Glutamatergic neuron (in vitro differentiated cells): ENCODE results near the gene DARS1. TPM values are rescaled to one million over a fixed set of nuclear protein-coding genes. Genes with fewer than 3 reads are reported as not detected.

Experiments
- DNase-seq: peaks from one replicate; pipeline ENCODE4 v3.0.0; 2022
- H3K27ac Mint-ChIP-seq: one replicate; pipeline ENCODE4 v1.8.0; 2020; ENCODE audit warnings: mild to moderate bottlenecking, mixed read lengths, inconsistent platforms; ENCODE audit not compliant: unreplicated experiment
- H3K27me3 Mint-ChIP-seq: one replicate; pipeline ENCODE4 v1.8.0; 2020; ENCODE audit warnings: mild to moderate bottlenecking, moderate library complexity, mixed read lengths, inconsistent platforms; ENCODE audit not compliant: unreplicated experiment
- H3K36me3 Mint-ChIP-seq: one replicate; pipeline ENCODE4 v1.8.0; 2020; ENCODE audit warnings: mild to moderate bottlenecking, mixed read lengths, inconsistent platforms; ENCODE audit not compliant: unreplicated experiment
- H3K4me1 Mint-ChIP-seq: one replicate; pipeline ENCODE4 v1.8.0; 2020; ENCODE audit warnings: mild to moderate bottlenecking, low read depth, mixed read lengths, inconsistent platforms; ENCODE audit not compliant: unreplicated experiment
- H3K4me3 Mint-ChIP-seq: one replicate; pipeline ENCODE4 v1.8.0; 2020; ENCODE audit warnings: mild to moderate bottlenecking, mixed read lengths, inconsistent platforms; ENCODE audit not compliant: unreplicated experiment
- H3K9me3 Mint-ChIP-seq: one replicate; pipeline ENCODE4 v1.8.0; 2020; ENCODE audit warnings: mild to moderate bottlenecking, moderate library complexity, mixed read lengths, inconsistent platforms; ENCODE audit not compliant: unreplicated experiment
- total RNA-seq: library from RNA; stranded (reverse); fragmentation: NEBNext Ultra II Directional; extraction: Animal tissue kit (Norgen Biotek cat#: 25700); gene quantifications from one replicate; pipeline ENCODE4 v1.2.1, GENCODE V29; 2021; ENCODE audit not compliant: unreplicated experiment
- TF ChIP-seq, protein P1 (sequence below): fragments of 200-600 bp; sonication (generic); IDR thresholded peaks from one replicate; pipeline ENCODE4 v1.5.0; 2021; ENCODE audit not compliant: partially characterized antibody, unreplicated experiment

DARS1 gene
- total RNA-seq, 1 donor from 2014 or later: 41.0 TPM

DNA sequence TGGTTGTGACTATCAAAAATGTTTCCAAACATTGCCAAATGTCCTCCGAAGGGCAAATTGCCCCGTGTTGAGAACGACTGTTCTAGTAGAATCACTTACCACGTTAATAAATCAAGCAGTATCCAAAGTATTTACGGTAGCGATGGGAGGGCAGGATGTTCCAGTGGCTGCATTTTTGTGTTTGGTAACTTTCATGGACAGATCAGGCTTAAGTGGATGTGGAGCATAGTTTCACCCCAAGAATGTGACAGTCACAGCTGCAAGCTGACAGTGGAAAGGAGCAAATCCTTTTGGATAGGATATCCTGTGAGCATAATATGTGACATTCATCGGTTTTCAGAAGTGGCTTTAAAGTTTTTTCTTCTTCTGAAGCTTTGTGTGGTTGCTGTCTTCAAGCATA, 46.3 kb upstream of the DARS1 start:
- Mint-ChIP-seq H3K36me3 (no peaks in the 10 kb centered on the region), H3K27ac (no peak overlapping the region), H3K4me1 (no peaks in the 10 kb centered on the region), H3K27me3 (peaks cover 2% of the 10 kb centered on the region), H3K9me3 (no peaks in the 10 kb centered on the region), H3K4me3 (no peak overlapping the region)
- TF ChIP-seq, protein P1, sequence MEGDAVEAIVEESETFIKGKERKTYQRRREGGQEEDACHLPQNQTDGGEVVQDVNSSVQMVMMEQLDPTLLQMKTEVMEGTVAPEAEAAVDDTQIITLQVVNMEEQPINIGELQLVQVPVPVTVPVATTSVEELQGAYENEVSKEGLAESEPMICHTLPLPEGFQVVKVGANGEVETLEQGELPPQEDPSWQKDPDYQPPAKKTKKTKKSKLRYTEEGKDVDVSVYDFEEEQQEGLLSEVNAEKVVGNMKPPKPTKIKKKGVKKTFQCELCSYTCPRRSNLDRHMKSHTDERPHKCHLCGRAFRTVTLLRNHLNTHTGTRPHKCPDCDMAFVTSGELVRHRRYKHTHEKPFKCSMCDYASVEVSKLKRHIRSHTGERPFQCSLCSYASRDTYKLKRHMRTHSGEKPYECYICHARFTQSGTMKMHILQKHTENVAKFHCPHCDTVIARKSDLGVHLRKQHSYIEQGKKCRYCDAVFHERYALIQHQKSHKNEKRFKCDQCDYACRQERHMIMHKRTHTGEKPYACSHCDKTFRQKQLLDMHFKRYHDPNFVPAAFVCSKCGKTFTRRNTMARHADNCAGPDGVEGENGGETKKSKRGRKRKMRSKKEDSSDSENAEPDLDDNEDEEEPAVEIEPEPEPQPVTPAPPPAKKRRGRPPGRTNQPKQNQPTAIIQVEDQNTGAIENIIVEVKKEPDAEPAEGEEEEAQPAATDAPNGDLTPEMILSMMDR: no peak
- no peak for DNase-seq

DNA sequence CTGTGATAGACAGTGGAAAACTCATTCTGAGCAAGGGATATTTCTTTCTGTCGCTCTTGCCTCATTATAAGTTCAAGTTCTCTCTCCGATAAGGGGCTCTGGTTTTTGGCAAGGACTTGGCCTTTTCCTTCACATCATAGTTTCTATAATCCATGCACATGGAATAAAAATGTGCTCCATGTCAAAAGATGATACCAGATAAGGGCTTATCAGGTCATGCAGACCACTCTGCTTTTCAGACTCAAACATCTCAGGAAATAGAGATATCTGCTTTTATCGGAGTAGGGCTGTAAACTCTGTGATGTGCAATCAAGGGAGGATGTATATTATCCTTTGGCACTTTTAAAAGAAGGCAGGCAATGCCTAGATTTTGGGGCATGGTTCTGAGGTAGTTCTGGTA, 45.0 kb upstream of the DARS1 start:
- peaks cover 3% of the 10 kb centered on the region for H3K27me3 Mint-ChIP-seq
- H3K36me3 Mint-ChIP-seq: no peaks in the 10 kb centered on the region
- H3K27ac Mint-ChIP-seq: no peak overlapping the region
- H3K4me1 Mint-ChIP-seq: peaks cover 7% of the 10 kb centered on the region
- no peak overlapping the region for H3K4me3 Mint-ChIP-seq
- TF ChIP-seq, protein P1: no peak
- H3K9me3 Mint-ChIP-seq: no peaks in the 10 kb centered on the region
- no peak for DNase-seq

DNA sequence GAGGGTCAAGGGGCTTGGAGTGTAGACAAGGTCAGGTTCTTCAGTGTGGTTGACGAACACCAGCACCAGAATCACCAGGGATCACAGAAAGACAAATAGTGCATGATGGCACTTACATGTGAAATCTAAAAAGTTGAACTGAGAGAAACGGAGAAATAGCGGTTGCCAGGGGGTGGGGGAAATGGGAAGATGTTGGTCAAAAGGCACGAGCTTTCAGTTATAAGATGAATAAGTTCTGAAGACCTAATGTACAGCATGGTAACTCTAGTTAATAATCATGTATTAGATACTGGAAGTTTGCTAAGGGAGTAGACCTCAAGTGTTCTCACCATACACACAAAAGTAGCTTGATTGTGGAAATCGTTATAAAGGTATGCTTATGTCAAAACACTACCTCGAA, 43.7 kb upstream of the DARS1 start:
- Mint-ChIP-seq H3K4me3 (no peak overlapping the region), H3K9me3 (peaks cover 2% of the 10 kb centered on the region), H3K36me3 (no peaks in the 10 kb centered on the region), H3K4me1 (peaks cover 13% of the 10 kb centered on the region), H3K27ac (no peak overlapping the region), H3K27me3 (peaks cover 3% of the 10 kb centered on the region)
- TF ChIP-seq, protein P1: no peak
- no peak for DNase-seq

DNA sequence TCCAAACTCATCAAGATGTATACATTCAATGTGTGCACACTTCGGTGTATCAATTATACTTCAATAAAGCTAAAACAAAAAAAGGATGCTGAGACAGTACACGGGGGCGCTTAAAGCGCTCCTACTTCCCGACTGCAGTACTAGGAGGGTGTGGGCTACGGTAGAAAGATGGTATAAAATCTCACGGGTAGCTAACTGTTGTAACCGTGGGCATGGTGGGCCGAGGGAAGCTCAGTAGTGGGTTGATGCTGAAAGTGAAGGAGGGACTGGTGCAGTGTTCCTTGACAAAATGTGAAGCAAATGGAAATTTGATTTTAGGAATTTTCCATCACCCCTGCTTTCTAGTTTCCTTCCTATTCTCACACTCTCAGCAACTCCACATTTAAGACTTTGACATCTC, 42.6 kb upstream of the DARS1 start:
- no peak for DNase-seq
- TF ChIP-seq, protein P1: no peak
- Mint-ChIP-seq H3K4me3 (no peak overlapping the region), H3K27me3 (peaks cover 3% of the 10 kb centered on the region), H3K27ac (no peak overlapping the region), H3K9me3 (peaks cover 2% of the 10 kb centered on the region), H3K4me1 (peaks cover 13% of the 10 kb centered on the region), H3K36me3 (no peaks in the 10 kb centered on the region)

DNA sequence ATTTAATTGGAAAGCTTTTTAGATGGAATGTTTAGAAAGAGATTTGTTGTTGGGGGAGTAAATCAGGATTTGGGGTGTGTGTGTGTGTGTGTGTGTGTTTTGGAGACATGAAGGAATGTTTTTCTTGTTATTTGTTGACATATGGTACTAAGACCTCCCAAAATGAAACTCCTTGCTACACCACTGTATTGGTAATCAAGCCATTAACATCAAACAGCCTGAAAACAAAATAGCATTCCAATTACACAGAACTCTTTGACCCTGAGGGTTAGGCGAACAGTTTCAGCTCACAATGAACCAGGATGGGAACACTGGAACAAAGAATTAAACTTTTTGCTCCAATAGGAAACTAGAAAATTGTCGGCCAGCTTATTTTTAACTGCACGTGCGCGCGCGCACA, 41.7 kb upstream of the DARS1 start:
- peaks cover 3% of the 10 kb centered on the region for H3K27me3 Mint-ChIP-seq

More for the DNA sequence above, 41.7 kb upstream of the DARS1 start:
- Mint-ChIP-seq H3K27ac (no peak overlapping the region), H3K4me3 (no peak overlapping the region), H3K36me3 (no peaks in the 10 kb centered on the region), H3K9me3 (peaks cover 2% of the 10 kb centered on the region), H3K4me1 (peaks cover 14% of the 10 kb centered on the region)
- DNase-seq: no peak
- TF ChIP-seq, protein P1: no peak
